ENCODE data around the gene OSBPL1A. TPM values are rescaled to one million over a fixed set of nuclear protein-coding genes. Genes with fewer than 3 reads are reported as not detected.

The OSBPL1A gene
- total and polyA plus RNA-seq, 2 of the 8 experiments (the other 6 are each of a cell fraction or from before 2014, with no cell fraction given): 53.2 to 74.9 TPM

- TF ChIP-seq BCL11A (IDR thresholded peaks at IDR 0.05; ENCODE audit: low read depth in 2 of 2, low read length in 2 of 2) (no peak), CREB1 (IDR thresholded peaks at IDR 0.05) (no peak), EP300 (IDR thresholded peaks at IDR 0.05; ENCODE audit: borderline replicate concordance in 1 of 2, low read depth in 2 of 2, low read length in 2 of 2) (no peak), EZH2 (IDR thresholded peaks at IDR 0.05; ENCODE audit: low read depth, low read length, severe bottlenecking) (no peak), RAD21 (IDR thresholded peaks at IDR 0.05 in 1 of 2, conservative IDR thresholded peaks at IDR 0.05 in 1 of 2; ENCODE audit: low read depth in 2 of 2, low read length in 2 of 2) (no peak), GABPA (IDR thresholded peaks at IDR 0.05; ENCODE audit: borderline replicate concordance, insufficient read depth, low read length) (no peak)
Observed at GRCh38 chr18:24160086-24160485, 237.5 kb downstream of the OSBPL1A start (continued).
